ENCODE data around the gene MAPK10. TPM values are rescaled to one million over a fixed set of nuclear protein-coding genes. Genes with fewer than 3 reads are reported as not detected.

MAPK10 gene
- total RNA-seq, 1 experiment from 2014 or later, result 5.2 TPM

DNA sequence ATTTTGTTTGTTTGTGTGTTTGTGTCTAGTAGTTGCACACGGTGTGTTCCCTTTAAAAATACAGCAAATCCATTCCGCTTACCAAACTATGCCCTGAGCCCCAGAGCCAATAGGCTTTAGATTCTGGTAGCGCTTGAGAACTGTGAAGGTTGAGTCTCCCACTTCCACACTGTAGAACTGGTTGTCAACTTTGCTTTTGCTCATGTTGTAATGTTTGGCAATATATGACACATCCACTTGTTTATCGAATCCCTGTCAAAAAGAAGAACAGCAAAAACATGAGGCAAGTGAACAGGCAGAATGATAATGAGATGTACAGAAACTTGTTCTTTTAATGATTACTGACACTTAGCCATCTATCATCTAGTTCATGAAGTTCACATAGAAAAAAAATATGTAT is 200.6 kb downstream of the MAPK10 start (continued):
- TF ChIP-seq, protein P1, sequence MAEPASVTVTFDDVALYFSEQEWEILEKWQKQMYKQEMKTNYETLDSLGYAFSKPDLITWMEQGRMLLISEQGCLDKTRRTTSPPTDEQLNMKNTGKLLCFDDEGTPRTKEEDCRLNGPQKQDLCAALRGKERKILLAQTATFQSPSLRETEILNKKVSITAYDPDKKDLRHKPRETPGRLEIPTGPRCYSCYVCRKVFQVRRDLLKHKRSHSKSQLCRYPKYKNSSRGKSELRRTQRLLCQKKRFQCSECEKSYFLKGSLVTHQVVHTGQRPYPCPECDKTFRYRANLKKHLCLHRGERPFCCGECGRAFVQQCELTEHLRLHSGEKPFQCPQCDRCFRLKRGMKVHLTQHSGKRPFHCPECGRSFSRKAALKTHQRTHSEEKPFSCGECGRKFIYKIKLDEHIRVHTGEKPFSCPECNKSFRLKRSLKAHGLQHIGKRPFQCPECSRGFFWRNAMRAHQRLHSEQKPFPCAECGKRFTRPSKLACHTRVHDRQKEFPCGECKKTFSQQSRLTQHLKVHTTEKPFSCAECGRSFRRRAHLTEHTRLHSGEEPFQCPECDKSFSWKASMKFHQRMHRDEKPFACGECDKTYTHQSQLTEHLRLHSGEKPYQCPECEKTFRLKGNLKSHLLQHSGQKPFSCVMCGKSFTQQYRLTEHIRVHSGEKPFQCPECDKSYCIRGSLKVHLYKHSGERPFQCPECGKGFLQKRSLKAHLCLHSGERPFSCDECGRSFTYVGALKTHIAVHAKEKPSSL (CRISPR knock-in tag; conservative IDR thresholded peaks at IDR 0.05), result no peak
- TF ChIP-seq ETV6 (CRISPR knock-in tag; IDR thresholded peaks at IDR 0.05) (no peak), GTF2I (CRISPR knock-in tag; conservative IDR thresholded peaks at IDR 0.05) (no peak)

DNA sequence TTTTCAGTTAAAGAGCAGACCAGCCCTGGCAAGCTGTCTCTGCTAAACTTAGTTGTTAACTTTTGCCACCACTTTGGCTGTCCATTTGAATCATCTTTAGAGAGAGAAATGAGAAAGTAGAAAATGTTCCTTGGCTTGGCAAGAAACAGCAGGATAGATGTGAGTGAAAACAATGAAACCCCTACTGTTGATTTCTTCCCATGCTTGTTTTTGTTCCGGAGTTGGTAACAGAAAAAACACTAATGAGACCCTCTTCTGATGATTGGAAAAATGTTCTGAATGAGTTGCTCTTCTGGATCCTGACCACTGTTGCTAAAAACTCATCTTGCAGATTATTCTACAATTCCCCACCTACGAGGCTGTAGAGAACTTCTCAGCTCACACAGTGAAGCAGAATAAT is 203.3 kb downstream of the MAPK10 start:
- ChIA-PET CTCF (no interaction called here), POLR2A (no interaction called here)
- no peak overlapping the region for H3K4me3 Mint-ChIP-seq
- ATAC-seq, result no peak
- no peaks in the 10 kb centered on the region for H3K36me3 Mint-ChIP-seq
- no peaks in the 10 kb centered on the region for H3K27me3 Mint-ChIP-seq (ENCODE audit: low read depth)
- H3K9me3 Mint-ChIP-seq, result no peaks in the 10 kb centered on the region
- no peaks in the 10 kb centered on the region for H3K4me1 Mint-ChIP-seq
- TF ChIP-seq, protein P2, sequence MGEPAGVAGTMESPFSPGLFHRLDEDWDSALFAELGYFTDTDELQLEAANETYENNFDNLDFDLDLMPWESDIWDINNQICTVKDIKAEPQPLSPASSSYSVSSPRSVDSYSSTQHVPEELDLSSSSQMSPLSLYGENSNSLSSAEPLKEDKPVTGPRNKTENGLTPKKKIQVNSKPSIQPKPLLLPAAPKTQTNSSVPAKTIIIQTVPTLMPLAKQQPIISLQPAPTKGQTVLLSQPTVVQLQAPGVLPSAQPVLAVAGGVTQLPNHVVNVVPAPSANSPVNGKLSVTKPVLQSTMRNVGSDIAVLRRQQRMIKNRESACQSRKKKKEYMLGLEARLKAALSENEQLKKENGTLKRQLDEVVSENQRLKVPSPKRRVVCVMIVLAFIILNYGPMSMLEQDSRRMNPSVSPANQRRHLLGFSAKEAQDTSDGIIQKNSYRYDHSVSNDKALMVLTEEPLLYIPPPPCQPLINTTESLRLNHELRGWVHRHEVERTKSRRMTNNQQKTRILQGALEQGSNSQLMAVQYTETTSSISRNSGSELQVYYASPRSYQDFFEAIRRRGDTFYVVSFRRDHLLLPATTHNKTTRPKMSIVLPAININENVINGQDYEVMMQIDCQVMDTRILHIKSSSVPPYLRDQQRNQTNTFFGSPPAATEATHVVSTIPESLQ (CRISPR knock-in tag; IDR thresholded peaks at IDR 0.05), result no peak
- no peak for TF ChIP-seq OVOL2 (CRISPR knock-in tag; IDR thresholded peaks at IDR 0.05; ENCODE audit: borderline replicate concordance)
- TF ChIP-seq ELF4 (CRISPR knock-in tag; IDR thresholded peaks at IDR 0.05; ENCODE audit: low read depth), result no peak
- no peak for TF ChIP-seq IRF2 (CRISPR knock-in tag; IDR thresholded peaks at IDR 0.05; ENCODE audit: borderline replicate concordance, low read depth)
- no peak for TF ChIP-seq FOXJ3 (CRISPR knock-in tag; IDR thresholded peaks at IDR 0.05; ENCODE audit: borderline replicate concordance)
- TF ChIP-seq NR1H2 (CRISPR knock-in tag; IDR thresholded peaks at IDR 0.05), result no peak
- no peak for TF ChIP-seq NFYB (CRISPR knock-in tag; conservative IDR thresholded peaks at IDR 0.05; ENCODE audit: low read depth)
- TF ChIP-seq ZNF232 (CRISPR knock-in tag; IDR thresholded peaks at IDR 0.05), result no peak
- TF ChIP-seq, protein P3, sequence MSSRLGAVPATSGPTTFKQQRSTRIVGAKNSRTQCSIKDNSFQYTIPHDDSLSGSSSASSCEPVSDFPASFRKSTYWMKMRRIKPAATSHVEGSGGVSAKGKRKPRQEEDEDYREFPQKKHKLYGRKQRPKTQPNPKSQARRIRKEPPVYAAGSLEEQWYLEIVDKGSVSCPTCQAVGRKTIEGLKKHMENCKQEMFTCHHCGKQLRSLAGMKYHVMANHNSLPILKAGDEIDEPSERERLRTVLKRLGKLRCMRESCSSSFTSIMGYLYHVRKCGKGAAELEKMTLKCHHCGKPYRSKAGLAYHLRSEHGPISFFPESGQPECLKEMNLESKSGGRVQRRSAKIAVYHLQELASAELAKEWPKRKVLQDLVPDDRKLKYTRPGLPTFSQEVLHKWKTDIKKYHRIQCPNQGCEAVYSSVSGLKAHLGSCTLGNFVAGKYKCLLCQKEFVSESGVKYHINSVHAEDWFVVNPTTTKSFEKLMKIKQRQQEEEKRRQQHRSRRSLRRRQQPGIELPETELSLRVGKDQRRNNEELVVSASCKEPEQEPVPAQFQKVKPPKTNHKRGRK (CRISPR knock-in tag; IDR thresholded peaks at IDR 0.05; ENCODE audit: borderline replicate concordance), result no peak
- no peak for TF ChIP-seq TEAD4 (CRISPR knock-in tag; IDR thresholded peaks at IDR 0.05)
- TF ChIP-seq, protein P4, sequence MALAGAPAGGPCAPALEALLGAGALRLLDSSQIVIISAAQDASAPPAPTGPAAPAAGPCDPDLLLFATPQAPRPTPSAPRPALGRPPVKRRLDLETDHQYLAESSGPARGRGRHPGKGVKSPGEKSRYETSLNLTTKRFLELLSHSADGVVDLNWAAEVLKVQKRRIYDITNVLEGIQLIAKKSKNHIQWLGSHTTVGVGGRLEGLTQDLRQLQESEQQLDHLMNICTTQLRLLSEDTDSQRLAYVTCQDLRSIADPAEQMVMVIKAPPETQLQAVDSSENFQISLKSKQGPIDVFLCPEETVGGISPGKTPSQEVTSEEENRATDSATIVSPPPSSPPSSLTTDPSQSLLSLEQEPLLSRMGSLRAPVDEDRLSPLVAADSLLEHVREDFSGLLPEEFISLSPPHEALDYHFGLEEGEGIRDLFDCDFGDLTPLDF (CRISPR knock-in tag; IDR thresholded peaks at IDR 0.05), result no peak
- no peak for TF ChIP-seq NR2C2 (CRISPR knock-in tag; IDR thresholded peaks at IDR 0.05)
- TF ChIP-seq, protein P5, sequence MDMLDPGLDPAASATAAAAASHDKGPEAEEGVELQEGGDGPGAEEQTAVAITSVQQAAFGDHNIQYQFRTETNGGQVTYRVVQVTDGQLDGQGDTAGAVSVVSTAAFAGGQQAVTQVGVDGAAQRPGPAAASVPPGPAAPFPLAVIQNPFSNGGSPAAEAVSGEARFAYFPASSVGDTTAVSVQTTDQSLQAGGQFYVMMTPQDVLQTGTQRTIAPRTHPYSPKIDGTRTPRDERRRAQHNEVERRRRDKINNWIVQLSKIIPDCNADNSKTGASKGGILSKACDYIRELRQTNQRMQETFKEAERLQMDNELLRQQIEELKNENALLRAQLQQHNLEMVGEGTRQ (CRISPR knock-in tag; IDR thresholded peaks at IDR 0.05), result no peak
- TF ChIP-seq, protein P6, sequence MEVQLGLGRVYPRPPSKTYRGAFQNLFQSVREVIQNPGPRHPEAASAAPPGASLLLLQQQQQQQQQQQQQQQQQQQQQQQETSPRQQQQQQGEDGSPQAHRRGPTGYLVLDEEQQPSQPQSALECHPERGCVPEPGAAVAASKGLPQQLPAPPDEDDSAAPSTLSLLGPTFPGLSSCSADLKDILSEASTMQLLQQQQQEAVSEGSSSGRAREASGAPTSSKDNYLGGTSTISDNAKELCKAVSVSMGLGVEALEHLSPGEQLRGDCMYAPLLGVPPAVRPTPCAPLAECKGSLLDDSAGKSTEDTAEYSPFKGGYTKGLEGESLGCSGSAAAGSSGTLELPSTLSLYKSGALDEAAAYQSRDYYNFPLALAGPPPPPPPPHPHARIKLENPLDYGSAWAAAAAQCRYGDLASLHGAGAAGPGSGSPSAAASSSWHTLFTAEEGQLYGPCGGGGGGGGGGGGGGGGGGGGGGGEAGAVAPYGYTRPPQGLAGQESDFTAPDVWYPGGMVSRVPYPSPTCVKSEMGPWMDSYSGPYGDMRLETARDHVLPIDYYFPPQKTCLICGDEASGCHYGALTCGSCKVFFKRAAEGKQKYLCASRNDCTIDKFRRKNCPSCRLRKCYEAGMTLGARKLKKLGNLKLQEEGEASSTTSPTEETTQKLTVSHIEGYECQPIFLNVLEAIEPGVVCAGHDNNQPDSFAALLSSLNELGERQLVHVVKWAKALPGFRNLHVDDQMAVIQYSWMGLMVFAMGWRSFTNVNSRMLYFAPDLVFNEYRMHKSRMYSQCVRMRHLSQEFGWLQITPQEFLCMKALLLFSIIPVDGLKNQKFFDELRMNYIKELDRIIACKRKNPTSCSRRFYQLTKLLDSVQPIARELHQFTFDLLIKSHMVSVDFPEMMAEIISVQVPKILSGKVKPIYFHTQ (CRISPR knock-in tag; IDR thresholded peaks at IDR 0.05), result no peak
- TF ChIP-seq, protein P7, sequence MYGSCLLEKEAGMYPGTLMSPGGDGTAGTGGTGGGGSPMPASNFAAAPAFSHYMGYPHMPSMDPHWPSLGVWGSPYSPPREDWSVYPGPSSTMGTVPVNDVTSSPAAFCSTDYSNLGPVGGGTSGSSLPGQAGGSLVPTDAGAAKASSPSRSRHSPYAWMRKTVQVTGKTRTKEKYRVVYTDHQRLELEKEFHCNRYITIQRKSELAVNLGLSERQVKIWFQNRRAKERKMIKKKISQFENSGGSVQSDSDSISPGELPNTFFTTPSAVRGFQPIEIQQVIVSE (CRISPR knock-in tag; IDR thresholded peaks at IDR 0.05; ENCODE audit: borderline replicate concordance), result no peak
- TF ChIP-seq KAT7 (CRISPR knock-in tag; IDR thresholded peaks at IDR 0.05; ENCODE audit: borderline replicate concordance), result no peak
- TF ChIP-seq SMAD4 (CRISPR knock-in tag; IDR thresholded peaks at IDR 0.05), result no peak
- no peak for TF ChIP-seq CREB1 (CRISPR knock-in tag; IDR thresholded peaks at IDR 0.05)
- TF ChIP-seq ZBTB21 (CRISPR knock-in tag; IDR thresholded peaks at IDR 0.05; ENCODE audit: borderline replicate concordance), result no peak
- no peak for TF ChIP-seq TP53 (CRISPR knock-in tag; IDR thresholded peaks at IDR 0.05)
- no peak overlapping the region for H3K27ac Mint-ChIP-seq
- DNase-seq (ENCODE audit: low spot score), result no peak

Measured in WTC11 (cell line).